ENCODE results near the gene KRTAP12-3. TPM values are rescaled to one million over a fixed set of nuclear protein-coding genes. Genes with fewer than 3 reads are reported as not detected.

The KRTAP12-3 gene
- total RNA-seq, 2 experiments from 2014 or later = not detected

GRCh38 chr21:44619886-44620285, 37.8 kb upstream of the KRTAP12-3 start:
- Histone ChIP-seq H3K4me3 (ENCODE audit: low read depth, low read length, poor library complexity, severe bottlenecking) (no peak overlapping the region), H3K36me3 (ENCODE audit: insufficient read depth, low read length) (no peaks in the 10 kb centered on the region), H2AFZ (ENCODE audit: low read length) (no peak overlapping the region; the same call in 1 of the 2 replicates), H3K9me2 (ENCODE audit: insufficient read depth, low read length) (no peaks in the 10 kb centered on the region), H3K9me3 (ENCODE audit: low read length) (peaks cover 26% of the 10 kb centered on the region), H3K79me2 (ENCODE audit: insufficient read depth, low read depth, low read length) (no peaks in the 10 kb centered on the region), H4K20me1 (ENCODE audit: insufficient read depth, low read length) (no peaks in the 10 kb centered on the region), H3K27ac (ENCODE audit: low read depth, low read length, poor library complexity, severe bottlenecking) (no peak overlapping the region), H3K4me2 (ENCODE audit: low read length) (no peak overlapping the region), H3K4me1 (ENCODE audit: insufficient read depth, low read length, poor library complexity, severe bottlenecking) (peaks cover 12% of the 10 kb centered on the region)
- ChIA-PET POLR2A (interaction anchor here (1.2 kb wide), 1 partner anchor 981 kb away, joined by 6 read pairs; no protein-coding TSS in a partner anchor), CTCF (ENCODE audit: unreplicated experiment) (no interaction called here)
- intact Hi-C loops (cut with micrococcal nuclease; ENCODE audit: unreplicated experiment) = no loop called here
- TF ChIP-seq CTCF (conservative IDR thresholded peaks at IDR 0.05; ENCODE audit: low read length) = no peak
- TF ChIP-seq EZH2phosphoT487 (IDR thresholded peaks at IDR 0.05; ENCODE audit: borderline replicate concordance, low read depth, low read length) = no peak
- DNase-seq (ENCODE audit: low spot score) = no peak
- BruUV-seq (replicated peaks) = no TSS peak

- no peaks in the 10 kb centered on the region for H4K20me1 ChIP-seq (ENCODE audit: insufficient read depth, low read length)
These were observed 34.2 kb upstream of the KRTAP12-3 start for GRCh38 chr21:44623575-44623974.

More at GRCh38 chr21:44623575-44623974, 34.2 kb upstream of the KRTAP12-3 start:
- Histone ChIP-seq H3K9me2 (ENCODE audit: insufficient read depth, low read length) (no peaks in the 10 kb centered on the region), H3K9me3 (ENCODE audit: low read length) (peaks cover 26% of the 10 kb centered on the region), H2AFZ (ENCODE audit: low read length) (no peak overlapping the region), H3K4me1 (ENCODE audit: insufficient read depth, low read length, poor library complexity, severe bottlenecking) (peaks cover 7% of the 10 kb centered on the region), H3K4me2 (ENCODE audit: low read length) (no peak overlapping the region), H3K79me2 (ENCODE audit: insufficient read depth, low read depth, low read length) (no peaks in the 10 kb centered on the region), H3K27ac (ENCODE audit: low read depth, low read length, poor library complexity, severe bottlenecking) (no peak overlapping the region), H3K36me3 (ENCODE audit: insufficient read depth, low read length) (no peaks in the 10 kb centered on the region), H3K4me3 (ENCODE audit: low read depth, low read length, poor library complexity, severe bottlenecking) (no peak overlapping the region)
- TF ChIP-seq EZH2phosphoT487 (IDR thresholded peaks at IDR 0.05; ENCODE audit: borderline replicate concordance, low read depth, low read length) (no peak), CTCF (conservative IDR thresholded peaks at IDR 0.05; ENCODE audit: low read length) (no peak)
- no peak for DNase-seq (ENCODE audit: low spot score)
- ChIA-PET POLR2A (no interaction called here), CTCF (ENCODE audit: unreplicated experiment) (no interaction called here)
- intact Hi-C loops (cut with micrococcal nuclease; ENCODE audit: unreplicated experiment) = no loop called here
- no TSS peak for BruUV-seq (replicated peaks)

Measured in OCI-LY7 (cell line).